Stimulated activated CD4-positive, alpha-beta T cell treated with anti-CD3 and anti-CD28 coated beads, TNF-alpha, amount 100 ng/mL, for 48 hours (primary cell): ENCODE data around the gene TLK2.

ENCODE experiments used
- DNase-seq, 3 donors: peaks; one replicate each; pipeline ENCODE4 v3.0.0-alpha.2; 2020; ENCODE audit warnings: low read depth in 3 of 3

The TLK2 gene

DNA sequence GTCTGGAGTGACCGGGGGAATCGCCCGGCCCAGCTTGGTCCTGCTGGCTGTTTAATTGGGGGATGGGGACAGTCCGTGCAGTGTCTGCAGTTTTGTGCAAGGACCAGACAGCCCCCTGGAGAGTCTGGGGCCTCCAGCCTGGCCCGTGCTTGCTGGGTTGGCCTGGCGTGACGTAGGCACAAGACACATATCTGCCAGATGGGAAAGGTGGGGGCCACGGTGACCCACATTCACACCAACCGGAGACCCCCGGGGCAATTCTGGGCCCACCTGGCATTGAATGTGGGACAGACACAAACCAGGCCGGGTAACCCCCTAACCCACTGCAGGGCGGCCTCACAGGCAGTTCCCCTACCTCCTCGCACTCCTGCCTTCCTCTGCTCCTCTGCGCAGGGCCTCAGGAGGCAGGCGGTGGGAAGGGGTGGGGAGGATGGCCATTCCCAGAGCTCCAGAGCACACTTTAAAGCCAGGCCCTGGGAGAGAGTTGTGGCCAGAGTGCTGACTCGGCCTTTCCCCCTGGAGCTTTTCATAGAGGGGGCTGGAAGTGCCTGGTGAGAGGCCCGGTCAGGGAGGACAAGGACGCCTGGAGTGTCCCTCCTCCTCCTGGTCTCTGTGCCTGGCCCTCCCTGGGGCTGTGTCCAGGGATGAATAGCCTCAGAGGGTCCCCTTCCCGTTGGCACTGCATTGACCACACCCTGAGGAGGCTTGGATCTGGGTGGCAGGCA is 150.4 kb downstream of the TLK2 start:
- no peak for DNase-seq

DNA sequence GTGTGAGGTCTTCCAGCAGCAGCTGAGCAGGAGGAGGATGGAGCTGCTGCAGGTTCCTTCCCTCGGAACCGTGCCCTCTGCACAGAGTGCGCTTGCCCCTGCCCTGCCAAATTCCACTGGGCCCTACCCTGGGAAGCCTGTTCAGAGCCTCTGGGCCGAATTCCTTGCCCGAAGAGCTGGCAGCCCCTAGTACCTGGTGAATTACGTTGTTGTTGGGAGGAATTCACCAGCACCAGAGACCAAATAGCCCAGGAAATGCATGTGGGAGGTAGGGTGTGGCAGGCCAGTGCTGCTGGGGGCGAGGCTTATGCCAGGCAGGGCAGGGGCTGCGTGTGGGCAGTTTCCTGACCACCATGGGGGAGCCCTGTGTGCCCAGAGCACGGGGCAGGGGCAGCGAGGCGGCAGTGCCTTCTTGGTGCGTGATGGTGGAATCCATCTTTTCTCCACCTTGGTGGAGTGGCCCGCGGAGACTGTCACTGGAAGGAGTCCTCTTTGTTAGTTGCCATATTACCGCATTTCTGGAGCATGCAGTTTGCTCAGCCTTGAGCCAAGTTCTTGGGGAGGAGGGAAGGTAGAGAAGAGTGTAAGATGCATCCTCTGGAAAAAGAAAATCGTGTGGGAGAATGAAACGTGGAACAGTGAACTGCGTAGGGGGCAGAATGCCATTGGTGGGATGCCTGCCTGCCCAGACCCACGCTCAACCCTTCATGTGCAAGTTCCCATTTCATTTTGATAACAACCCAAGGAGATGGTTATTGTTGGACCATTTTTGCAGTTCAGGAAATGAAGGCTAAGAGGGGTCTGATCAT is 151.1 kb downstream of the TLK2 start:
- no peak for DNase-seq

GRCh38 chr17:62630365-62631085 is 151.9 kb downstream of the TLK2 start:
- DNase-seq: no peak

- no peak for DNase-seq
Measured at GRCh38 chr17:62631086-62631935, 152.7 kb downstream of the TLK2 start.

DNA sequence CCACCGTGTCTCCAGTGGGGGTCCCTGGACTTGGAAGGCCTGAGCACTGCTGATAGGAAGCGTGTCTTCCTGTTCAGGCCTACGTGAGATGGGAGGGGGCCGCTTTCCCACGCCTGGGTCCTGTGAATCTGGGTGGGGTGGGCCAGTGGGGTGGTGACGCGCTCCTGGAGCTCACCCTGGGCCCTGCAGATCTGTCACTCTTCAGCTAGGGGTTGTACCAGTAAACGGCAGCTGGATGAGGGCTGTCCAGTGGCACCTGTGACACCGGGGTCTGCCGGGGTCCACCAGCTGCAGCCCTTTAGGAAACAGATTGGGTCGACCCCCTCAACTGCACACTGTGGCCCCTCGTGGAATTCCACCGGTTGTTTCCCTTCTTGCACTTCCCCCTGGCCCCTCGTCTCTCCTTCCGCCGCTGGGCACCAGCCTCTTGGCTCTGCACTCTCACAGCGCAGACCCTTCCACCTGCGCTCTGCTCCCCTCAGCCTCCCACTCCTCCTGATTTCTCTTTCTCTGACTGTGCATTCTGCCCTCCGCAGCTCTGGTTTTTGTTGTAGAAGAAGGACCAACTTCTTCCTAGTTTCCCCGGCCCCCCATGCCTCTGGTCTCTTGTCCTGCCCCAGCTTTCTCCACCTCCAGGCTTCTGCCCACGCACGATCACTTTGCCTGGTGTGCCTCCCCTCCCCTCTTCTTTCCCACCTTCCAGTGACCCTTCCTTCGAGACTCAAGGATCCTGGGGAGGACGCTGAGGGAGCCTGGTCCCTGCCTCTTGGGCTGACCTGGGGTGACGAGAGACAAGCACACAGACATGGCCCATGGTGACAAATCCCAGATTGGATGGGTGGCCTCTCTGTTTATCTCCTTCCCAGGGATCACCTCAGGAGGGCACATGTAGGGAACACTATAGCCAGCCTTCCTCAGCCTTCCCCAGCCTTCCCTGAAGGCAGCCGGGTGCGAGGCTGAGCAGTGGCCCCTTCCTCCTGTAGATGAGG is 153.6 kb downstream of the TLK2 start:
- DNase-seq: no peak

DNA sequence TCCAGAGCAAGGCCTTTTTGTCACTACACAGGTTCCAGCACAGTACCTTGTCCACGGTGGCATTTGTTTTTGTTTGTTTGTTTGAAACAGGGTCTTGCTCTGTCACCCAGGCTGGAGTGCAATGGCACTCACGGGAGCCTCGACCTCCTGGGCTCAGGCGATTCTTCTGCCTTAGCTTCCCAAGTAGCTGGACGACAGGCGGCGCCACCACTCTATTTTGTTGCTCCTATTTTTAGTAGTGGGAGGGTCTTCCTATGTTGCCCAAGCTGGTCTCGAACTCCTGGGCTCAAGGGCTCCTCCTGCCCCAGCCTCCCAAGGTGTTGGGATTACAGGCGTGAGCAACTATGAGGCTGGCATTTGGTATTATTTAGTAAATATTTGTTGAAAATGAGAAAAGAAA is 159.2 kb downstream of the TLK2 start:
- DNase-seq: no peak

DNA sequence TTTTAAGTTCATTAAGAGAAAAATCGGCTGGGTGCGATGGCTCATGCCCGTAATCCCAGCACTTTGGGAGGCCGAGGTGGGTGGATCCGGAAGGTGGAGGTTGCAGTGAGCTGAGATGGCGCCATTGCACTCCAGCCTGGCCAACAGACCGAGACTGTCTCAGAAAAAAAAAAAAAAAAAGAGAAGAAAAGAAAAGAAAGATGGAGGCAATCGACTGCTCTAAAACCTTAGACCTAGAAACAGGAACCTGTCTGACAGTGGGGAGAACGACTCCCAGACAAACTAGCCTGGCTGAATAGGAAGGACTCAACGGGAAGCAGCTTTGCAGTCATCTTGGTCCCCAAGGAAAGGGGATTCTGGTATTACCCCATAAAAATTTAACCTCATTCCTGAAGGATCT is 162.5 kb downstream of the TLK2 start:
- no peak for DNase-seq

- DNase-seq: no peak
Measured at GRCh38 chr17:62641951-62642350, 163.3 kb downstream of the TLK2 start.

DNA sequence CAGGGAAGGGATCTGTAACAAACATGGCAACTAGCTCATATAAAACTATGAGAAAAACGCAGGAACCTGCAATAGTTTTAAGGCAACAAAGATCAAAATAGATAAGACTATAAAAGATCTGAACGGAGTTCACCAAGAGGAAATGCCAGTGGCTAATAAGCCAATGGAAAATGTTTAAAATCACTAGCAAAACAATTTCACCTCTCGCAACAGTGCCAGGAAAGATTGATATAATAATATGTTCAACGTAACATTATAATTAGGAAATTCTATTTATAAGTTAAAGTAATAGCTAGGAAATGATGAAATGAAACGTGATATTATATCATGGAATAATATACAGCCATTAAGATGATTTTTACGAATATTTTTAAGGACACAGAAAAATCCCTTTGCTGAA is 164.9 kb downstream of the TLK2 start:
- no peak for DNase-seq

- no peak for DNase-seq
Measured at GRCh38 chr17:62644487-62645173, 166.0 kb downstream of the TLK2 start.

- no peak for DNase-seq
Measured at GRCh38 chr17:62648251-62648955, 169.8 kb downstream of the TLK2 start.

GRCh38 chr17:62648956-62649294 is 170.3 kb downstream of the TLK2 start:
- DNase-seq: no peak

- DNase-seq: no peak
Measured at GRCh38 chr17:62649570-62649969, 170.9 kb downstream of the TLK2 start.

GRCh38 chr17:62650587-62650986 is 172.0 kb downstream of the TLK2 start:
- DNase-seq: no peak

DNA sequence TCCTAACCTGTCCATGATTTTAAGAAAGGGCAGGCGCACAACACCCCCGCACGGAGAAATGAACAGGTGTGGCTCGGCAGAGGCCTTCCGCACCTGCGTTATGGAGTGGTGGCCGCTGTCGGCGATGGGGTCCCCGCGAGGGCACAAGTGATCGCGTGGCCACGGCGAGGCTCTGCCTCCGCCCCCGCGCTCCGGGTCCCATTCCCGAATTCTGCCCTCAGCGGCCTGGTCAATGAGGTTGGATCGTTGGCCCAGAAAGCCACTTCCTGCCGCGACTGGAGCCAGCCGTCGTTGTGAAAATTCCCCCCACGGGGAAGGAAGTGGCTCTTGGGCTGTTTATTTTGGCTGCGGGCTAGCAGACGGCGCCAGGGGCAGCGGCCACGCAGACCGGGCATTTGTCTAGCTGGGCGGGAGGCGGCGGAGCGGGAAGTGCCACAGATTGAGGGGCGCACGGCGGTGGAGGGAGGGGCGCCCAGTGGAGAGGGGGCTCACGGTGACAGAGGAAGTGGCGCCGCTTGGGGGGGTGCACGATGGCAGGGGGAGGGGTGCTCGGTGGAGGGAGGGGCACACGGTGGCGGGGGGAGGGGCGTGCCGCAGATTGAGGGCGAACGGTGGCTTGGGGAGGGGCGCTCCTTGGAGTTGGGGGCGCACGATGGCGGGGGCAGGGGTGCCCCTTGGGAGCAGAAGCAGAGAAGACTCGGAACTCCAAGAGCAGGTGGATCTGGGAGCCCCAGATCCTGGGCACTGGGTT is 173.8 kb downstream of the TLK2 start:
- peak in 1 of 3 donors; percentile 14 for DNase-seq

DNA sequence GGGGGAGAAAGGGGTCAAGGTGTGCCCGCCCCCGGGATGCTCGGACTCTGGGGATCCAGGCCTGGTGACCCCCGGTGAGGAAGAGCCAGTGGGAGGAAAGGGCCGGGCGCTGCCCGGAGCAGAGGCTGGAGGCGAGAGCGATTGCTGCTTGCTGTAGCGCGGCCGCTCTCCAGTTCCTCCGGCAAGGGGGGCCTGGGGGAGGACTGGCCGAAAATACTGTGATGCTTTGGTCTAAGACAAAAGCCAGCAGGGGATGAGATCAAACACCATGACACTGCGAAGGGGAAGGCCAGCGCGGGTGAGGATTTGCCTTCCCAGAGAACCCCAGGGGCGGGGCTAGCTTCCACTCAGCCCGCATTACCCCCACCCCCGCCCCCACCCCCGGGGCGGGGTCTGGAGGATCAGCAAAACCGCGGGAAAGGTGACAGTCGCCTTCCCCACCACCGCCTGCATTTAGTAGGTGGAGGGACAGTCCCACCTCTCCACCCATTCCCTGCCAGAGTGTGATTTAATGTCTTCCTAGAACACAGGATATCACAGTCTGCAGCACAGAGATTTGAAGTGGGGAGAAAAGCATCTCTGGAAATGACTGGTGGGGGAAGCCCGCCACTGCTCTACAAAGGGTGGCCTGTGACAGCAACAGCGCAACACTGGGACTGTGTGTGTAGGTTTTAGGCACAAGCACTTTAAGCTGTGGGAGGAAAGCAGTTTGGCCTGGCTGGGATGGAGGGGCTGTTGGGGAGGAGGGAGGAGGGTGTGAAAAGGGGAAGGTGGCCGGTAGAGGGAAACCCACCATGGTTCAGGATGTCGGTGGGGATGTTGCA is 174.6 kb downstream of the TLK2 start:
- peak; percentile 89 to 94 (median 92) for DNase-seq
